ENCODE measurements around the gene SNAP91.
A peak's percentile ranks its signal among the peaks of the same experiment; 100 is the strongest.

The SNAP91 gene

DNA sequence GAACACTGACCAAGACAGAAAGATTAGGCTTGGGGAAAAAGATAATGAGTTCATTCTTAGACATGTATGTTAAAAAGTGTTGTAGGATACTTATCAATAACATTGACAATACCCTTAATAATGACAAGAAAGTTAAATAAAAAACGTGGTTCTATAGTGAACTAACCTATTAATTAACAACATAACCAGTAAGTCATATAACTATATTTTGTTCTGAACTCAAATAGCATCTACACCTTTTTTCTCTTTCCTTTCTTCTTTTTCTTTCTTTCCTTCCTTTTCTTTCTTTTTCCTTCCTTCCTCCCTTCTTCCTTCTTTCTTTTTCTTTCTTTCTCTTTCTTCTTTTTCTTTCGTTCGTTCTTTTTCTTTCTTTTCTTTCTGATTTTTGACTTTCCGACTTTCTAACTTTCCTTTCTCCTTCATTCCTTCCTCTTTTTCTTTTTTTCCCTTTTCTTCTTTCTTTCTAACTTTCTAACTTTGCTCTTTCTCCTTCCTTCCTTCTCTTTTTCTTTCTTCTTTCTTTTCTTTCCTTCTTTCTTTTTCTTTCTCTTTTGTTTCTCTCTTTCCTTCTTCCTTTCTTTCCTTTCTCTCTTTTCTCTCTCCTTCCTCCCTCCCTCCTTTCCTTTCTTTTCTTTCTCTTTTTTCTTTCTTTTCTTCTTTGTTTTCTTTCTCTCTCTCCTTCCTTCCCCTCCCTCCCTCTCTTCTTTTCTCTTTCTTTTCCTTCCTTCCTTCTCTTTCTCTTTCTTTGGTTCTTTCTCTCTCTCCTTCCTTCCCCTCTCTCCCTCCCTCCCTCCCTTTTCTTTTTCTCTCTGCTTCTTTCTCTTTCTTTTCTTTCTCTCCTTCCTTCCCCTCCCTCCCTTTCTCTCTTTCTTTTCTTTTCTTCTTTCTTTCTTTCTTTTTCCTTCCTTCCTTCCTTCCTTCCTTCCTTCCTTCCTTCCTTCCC, 172.0 kb downstream of the SNAP91 start:
- DNase-seq (ENCODE audit: low spot score) = no peak

DNA sequence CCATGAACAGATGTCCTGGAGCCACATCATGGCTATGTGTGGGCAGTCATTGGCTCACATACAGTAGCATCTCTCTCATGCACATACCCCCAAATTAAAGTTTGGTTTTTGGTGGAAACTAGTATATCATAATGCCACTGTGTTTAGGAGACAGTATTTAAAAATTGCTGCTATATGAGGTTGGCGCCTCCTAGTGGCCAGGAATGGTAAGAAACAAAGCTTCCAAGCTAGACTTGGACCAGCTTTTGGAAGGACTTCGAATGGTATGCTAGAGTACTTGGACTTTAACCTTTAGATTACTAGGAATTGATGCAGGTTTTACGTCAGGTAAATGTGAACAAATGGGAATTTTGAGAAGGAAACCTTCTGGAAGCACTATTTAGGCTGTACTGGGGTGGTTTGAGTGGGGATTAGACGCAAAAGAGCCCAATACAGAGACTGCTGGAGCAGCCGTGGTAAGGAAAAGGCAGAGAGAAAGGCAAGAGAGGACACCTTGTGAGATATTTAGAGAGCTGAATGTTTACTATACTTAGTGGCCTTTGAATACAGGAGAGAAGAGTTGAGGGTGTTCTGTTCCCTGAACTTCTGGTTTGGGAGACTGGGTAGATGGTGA, 172.8 kb downstream of the SNAP91 start:
- DNase-seq (ENCODE audit: low spot score) = peak; percentile 57

DNA sequence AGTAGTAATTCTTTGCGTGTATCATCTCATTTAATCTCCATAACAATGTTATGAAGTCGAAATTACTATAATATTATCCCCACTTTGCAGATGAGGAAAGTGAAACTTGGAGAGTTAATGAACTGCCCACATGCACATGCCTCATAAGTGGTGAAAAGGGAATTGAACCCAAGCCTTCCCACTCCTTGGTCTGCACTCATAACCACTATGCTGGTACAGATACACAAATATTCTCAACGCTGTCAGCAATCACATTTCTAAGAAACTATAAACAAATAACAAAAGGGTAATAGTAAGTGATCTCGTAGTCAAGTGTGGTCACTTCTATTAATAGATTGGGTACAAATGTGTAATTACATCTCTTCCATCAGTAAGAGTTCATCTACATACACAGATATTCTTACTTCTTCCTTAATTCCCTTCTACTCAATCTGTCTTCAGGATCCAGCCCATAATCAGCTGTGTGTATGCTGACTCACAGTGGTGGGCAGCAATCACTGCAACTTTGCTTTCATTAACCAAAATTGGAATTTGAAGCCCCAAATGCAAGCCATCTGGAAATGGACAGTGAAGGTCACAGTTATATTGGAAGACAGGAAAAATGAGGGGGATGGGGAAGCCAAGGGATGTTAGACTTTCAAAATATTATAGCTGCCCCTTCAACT, 190.0 kb downstream of the SNAP91 start:
- no peak for DNase-seq (ENCODE audit: low spot score)

DNA sequence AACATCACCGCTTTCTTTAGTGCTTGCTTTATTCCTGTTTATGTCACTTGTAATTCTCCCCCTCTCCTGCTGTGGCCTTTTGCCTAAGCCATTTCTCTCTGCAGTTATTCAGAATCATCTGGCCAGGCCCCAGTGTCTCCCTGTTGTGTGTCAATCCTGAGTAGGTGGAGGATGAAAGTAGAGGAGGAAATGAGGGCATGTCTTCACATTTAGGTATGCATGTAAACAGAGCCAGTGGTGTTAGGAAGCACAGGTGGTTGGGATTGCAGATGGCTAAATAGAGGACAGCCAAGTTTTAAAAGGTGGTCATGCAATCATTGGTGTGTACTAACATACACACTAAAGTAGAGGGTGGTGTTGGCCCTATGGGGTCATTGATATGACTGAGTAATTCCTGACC, 191.4 kb downstream of the SNAP91 start:
- DNase-seq (ENCODE audit: low spot score) = no peak

DNA sequence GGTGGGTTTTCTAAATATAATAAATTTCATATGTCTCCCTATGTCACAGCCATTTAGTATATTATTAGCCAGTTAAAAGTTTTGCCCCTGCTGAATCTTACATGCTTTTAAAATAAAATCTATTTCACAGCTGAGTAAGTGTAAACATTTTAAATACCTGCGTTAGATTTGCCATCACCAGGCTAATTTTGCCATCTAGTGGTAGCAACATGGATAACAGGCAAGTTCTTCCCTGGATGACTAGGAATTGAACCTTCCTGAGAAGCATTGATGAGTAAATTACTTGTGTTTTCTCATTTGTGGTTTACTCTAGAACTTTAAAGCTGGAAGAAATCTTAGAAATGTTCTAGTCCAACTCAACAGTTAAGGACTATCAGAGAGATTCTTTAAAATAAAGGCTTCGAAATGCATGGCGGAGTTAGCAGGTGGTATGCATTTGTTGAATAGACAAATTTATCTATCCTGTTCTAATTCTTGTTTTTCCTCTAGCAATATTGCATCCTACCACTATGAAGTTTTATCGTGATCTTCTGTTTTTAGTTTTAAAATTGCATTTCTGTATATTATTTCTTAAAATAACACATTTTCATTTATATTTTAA, 193.9 kb downstream of the SNAP91 start:
- peak; percentile 28 for DNase-seq (ENCODE audit: low spot score)

DNA sequence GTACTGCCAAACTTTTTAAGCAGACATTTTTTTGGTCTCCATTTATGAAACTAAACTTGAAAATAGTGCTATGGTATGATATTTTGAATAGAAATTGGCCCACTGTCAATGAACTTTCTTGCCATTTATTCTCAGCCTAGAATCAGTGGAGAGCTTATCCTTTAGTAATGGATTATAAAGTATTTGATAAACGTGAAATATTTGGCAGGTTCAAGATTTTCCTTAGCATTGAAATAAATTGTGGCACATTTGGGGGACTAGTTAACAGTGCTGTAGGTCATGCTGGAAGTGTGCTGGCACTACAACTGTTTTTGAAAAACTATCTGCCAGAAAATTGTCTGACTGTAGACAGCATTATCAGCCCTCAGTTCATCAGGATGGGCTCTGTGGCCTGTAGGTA, 194.4 kb downstream of the SNAP91 start:
- DNase-seq (ENCODE audit: low spot score) = no peak

DNA sequence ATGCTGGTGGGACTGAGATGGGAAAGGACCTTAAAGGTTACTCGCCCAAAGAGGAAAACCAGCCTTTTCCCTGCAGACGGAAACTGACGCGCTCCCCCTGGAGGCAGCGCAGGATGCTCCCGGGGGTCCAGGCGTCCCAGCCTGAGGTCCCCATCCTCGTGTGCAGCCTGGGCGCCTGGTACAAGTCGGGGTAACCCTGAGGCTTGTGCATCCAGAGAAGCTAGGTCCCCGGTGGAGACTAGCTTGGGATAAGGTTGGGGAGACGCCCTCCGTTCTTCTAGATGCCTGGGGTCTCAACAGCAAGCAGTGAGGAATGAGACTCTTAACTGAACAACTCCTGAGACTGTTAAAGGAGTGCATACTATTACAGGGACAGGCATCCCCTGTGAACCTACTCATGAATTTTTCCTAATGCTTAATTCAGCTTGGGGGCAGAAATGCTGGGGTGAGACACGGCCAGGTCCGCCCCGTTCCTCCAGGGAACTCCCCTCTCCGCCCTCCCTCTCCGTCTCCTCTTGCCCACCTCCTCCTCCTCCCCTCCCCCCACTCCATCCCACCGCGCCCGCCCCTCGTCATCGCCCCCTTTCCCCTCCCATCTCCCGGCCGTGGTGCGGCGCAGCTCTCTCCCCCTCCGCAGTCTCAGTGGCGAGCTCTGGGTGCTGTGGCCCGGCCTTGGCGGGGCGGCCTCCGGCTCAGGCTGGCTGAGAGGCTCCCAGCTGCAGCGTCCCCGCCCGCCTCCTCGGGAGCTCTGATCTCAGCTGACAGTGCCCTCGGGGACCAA, 196.8 kb downstream of the SNAP91 start, which contains the start of gene PRSS35:
PRSS35 (plus strand) TSS at position 634 of the 781 bp plus-strand sequence. CDS start 10,908 bp downstream, outside the sequence.
- no peak for DNase-seq (ENCODE audit: low spot score)

DNA sequence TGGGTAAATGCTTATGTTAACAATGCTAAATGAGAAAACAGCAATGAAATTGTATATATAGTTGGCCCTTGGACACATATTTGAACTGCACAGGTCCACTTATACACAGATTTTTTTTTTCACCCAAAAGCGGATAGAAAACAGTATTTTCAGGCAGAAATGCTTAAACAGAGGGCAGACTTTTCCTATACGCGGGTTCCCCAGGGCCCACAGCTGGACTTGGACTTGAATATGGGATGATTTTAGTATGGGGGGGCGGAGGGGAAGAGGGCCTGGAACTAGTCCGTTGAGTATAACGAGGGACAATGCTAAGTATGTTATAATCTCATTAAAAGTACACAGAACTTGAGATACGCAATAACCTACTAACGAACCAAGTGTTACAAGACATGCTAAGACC, 197.6 kb downstream of the SNAP91 start:
- no peak for DNase-seq (ENCODE audit: low spot score)

DNA sequence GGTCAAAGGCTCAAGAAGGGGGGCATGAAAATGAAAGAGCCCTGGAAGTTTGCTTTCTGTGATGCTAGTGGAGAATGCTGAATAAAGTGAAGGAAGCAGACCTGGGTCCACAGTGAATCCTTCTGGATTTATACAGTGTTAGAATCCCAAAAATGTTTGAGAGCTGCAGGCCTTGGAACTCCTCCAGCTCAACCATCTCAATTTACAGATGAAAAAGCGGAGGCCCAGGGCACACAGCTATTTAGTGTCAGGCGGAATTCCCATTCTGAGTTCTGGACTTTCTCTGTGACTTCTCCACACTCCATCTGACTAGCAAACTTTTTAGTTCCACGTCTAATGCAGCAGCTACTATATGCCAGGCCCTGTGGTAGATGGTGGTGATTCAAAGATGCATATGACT, 198.1 kb downstream of the SNAP91 start:
- no peak for DNase-seq (ENCODE audit: low spot score)

DNA sequence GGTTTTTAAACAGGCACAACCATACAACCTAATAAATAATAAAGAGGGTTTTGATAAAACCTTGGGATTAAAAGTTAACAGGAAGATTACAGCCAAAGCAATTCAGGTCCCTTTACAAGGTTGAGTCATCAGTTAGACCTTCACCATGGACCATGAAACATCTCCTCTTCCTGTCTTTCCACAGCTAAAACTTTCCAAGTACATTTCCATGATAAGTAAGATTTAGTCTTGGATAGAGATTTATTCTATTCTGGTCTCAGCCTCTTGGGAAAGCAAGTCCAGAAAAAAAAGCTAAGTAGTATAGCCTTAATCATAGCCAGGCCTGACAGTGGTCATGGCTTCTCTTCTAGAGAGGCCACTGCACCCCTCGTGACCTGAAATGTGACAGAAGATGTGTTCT, 199.5 kb downstream of the SNAP91 start:
- DNase-seq (ENCODE audit: low spot score) = no peak

DNA sequence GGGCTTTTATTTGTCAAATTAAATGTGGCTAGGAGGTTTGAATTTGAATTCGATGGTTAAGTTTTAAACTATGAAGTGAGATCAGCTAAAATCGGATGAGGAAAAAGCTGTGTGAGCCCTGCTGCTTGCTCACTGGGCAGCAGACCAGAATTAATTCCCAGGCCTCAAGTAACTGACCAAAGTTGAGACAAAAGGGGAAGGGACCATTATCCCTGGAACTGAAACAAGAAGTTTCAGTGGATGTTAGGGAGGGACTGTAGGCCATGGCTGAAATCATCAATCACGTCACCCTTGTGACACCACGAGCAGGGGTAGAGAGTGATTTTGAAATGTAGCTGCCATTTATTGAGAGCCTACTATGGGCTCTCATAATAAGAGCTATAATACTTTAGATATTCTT, 203.5 kb downstream of the SNAP91 start:
- DNase-seq (ENCODE audit: low spot score) = no peak

Measured in hematopoietic multipotent progenitor cell treated with erythropoietin and hydrocortisone succinate and interleukin-3 and kit ligand, for 15 days (in vitro differentiated cells).